Loucy (cell line): Measurements from ENCODE around the gene PALD1.

Source experiments
- H2AFZ ChIP-seq: fragments of 200-600 bp; sonication (generic); 2 replicates; pipeline ENCODE4 v1.6.0; 2016; ENCODE audit warnings: antibody characterized with exemption, mild to moderate bottlenecking, low read length, moderate library complexity
- H3F3A ChIP-seq: fragments of 200-600 bp; 2 replicates; pipeline ENCODE4 v1.6.0; 2016; ENCODE audit warnings: antibody characterized with exemption, low read depth, mild to moderate bottlenecking
- H3K27me3 ChIP-seq: fragments of 200-600 bp; sonication (generic); 2 replicates; pipeline ENCODE4 v1.6.1; 2014; ENCODE audit warnings: low read length, mild to moderate bottlenecking; ENCODE audit not compliant: insufficient read depth, poor library complexity, severe bottlenecking
- H3K36me3 ChIP-seq: fragments of 200-600 bp; sonication (generic); 2 replicates; pipeline ENCODE4 v1.6.1; 2016; ENCODE audit warnings: low read length; ENCODE audit not compliant: insufficient read depth
- H3K4me1 ChIP-seq: fragments of 200-600 bp; sonication (generic); 2 replicates; pipeline ENCODE4 v1.5.1; 2014; ENCODE audit warnings: low read length, mild to moderate bottlenecking; ENCODE audit not compliant: insufficient read depth, poor library complexity, severe bottlenecking
- H3K4me2 ChIP-seq: fragments of 200-600 bp; sonication (generic); 2 replicates; pipeline ENCODE4 v1.6.0; 2014; ENCODE audit warnings: antibody characterized with exemption, low read length, low read depth, mild to moderate bottlenecking; ENCODE audit not compliant: poor library complexity, severe bottlenecking
- H3K4me3 ChIP-seq: fragments of 200-600 bp; sonication (generic); 2 replicates; pipeline ENCODE4 v1.5.1; 2014; ENCODE audit warnings: low read length, mild to moderate bottlenecking, mixed read lengths; ENCODE audit not compliant: poor library complexity, severe bottlenecking
- H3K79me2 ChIP-seq: fragments of 200-600 bp; sonication (generic); 2 replicates; pipeline ENCODE4 v1.6.1; 2014; ENCODE audit warnings: low read length; ENCODE audit not compliant: insufficient read depth
- H3K9ac ChIP-seq: fragments of 200-600 bp; sonication (generic); 2 replicates; pipeline ENCODE4 v1.6.0; 2014; ENCODE audit warnings: mild to moderate bottlenecking, low read depth, low read length, moderate library complexity; ENCODE audit not compliant: poor library complexity, severe bottlenecking
- H3K9me2 ChIP-seq: fragments of 200-600 bp; sonication (generic); replicated peaks from 2 replicates; pipeline ENCODE4 v1.6.1; 2016; ENCODE audit warnings: low read depth, low read length, mixed read lengths
- H3K9me3 ChIP-seq: fragments of 200-600 bp; sonication (generic); 2 replicates; pipeline ENCODE4 v1.6.1; 2014; ENCODE audit warnings: mild to moderate bottlenecking, antibody characterized with exemption, low read length, low read depth; ENCODE audit not compliant: insufficient read depth
- H4K20me1 ChIP-seq: fragments of 200-600 bp; sonication (generic); 2 replicates; pipeline ENCODE4 v1.6.0; 2014; ENCODE audit warnings: antibody characterized with exemption, low read length, mild to moderate bottlenecking; ENCODE audit not compliant: insufficient read depth, poor library complexity, severe bottlenecking
- CTCF ChIP-seq: fragments of 200-600 bp; sonication (generic); conservative IDR thresholded peaks from 2 replicates; pipeline ENCODE4 v1.5.1; 2014; ENCODE audit warnings: mild to moderate bottlenecking, antibody characterized with exemption, low read length
- EZH2phosphoT487 ChIP-seq: fragments of 200-600 bp; IDR thresholded peaks from 2 replicates; pipeline ENCODE4 v1.6.1; 2018; ENCODE audit warnings: antibody characterized with exemption, mild to moderate bottlenecking, moderate library complexity, borderline replicate concordance

The PALD1 gene

GRCh38 chr10:70590655-70591416, 112.3 kb downstream of the PALD1 start:
- H3K36me3 ChIP-seq, result no peaks in the 10 kb centered on the region
- H3K4me2 ChIP-seq, result no peak overlapping the region
- no peak for TF ChIP-seq EZH2phosphoT487
- no peak for TF ChIP-seq CTCF
- H3K4me1 ChIP-seq, result peaks cover 64% of the 10 kb centered on the region
- H3F3A ChIP-seq, result no peaks in the 10 kb centered on the region
- no peaks in the 10 kb centered on the region for H3K79me2 ChIP-seq
- no peak overlapping the region for H2AFZ ChIP-seq
- H3K27me3 ChIP-seq, result no peaks in the 10 kb centered on the region
- H3K9ac ChIP-seq, result no peak overlapping the region
- H4K20me1 ChIP-seq, result no peaks in the 10 kb centered on the region
- no peaks in the 10 kb centered on the region for H3K9me2 ChIP-seq
- no peaks in the 10 kb centered on the region for H3K9me3 ChIP-seq
- H3K4me3 ChIP-seq, result no peak overlapping the region

GRCh38 chr10:70592186-70592735, 113.7 kb downstream of the PALD1 start:
- no peaks in the 10 kb centered on the region for H3F3A ChIP-seq
- no peaks in the 10 kb centered on the region for H3K79me2 ChIP-seq
- no peaks in the 10 kb centered on the region for H3K27me3 ChIP-seq
- H3K9me2 ChIP-seq, result no peaks in the 10 kb centered on the region
- peaks cover 72% of the 10 kb centered on the region for H3K4me1 ChIP-seq
- no peak overlapping the region for H3K9ac ChIP-seq
- H3K9me3 ChIP-seq, result no peaks in the 10 kb centered on the region
- H4K20me1 ChIP-seq, result no peaks in the 10 kb centered on the region
- no peak overlapping the region for H2AFZ ChIP-seq
- TF ChIP-seq EZH2phosphoT487 (no peak), CTCF (no peak)
- peak overlapping the region; percentile 6 for H3K4me2 ChIP-seq
- no peaks in the 10 kb centered on the region for H3K36me3 ChIP-seq
- H3K4me3 ChIP-seq, result no peak overlapping the region

GRCh38 chr10:70592746-70593512, 114.4 kb downstream of the PALD1 start:
- Histone ChIP-seq H4K20me1 (peaks cover under 1% of the 10 kb centered on the region), H3K4me1 (peaks cover 74% of the 10 kb centered on the region), H3K79me2 (peaks cover 5% of the 10 kb centered on the region; the same call in 1 of the 2 replicates), H3K27me3 (no peaks in the 10 kb centered on the region), H2AFZ (no peak overlapping the region), H3F3A (no peaks in the 10 kb centered on the region), H3K9me3 (no peaks in the 10 kb centered on the region), H3K36me3 (no peaks in the 10 kb centered on the region), H3K4me2 (peak overlapping the region; percentile 6), H3K9me2 (no peaks in the 10 kb centered on the region), H3K9ac (no peak overlapping the region), H3K4me3 (no peak overlapping the region)
- TF ChIP-seq EZH2phosphoT487 (no peak), CTCF (no peak)
